ENCODE data around the gene BRSK2.

GRCh38 chr11:1507381-1508140, 117.8 kb downstream of the BRSK2 start:
- no peak for TF ChIP-seq TCF7L2 (IDR thresholded peaks at IDR 0.05; ENCODE audit: low read depth, low read length)
- no peak for TF ChIP-seq CTCF (IDR thresholded peaks at IDR 0.05)
- TF ChIP-seq POLR2AphosphoS5 (IDR thresholded peaks at IDR 0.05; ENCODE audit: low read depth, low read length): no peak
